WTC11 (cell line): ENCODE data around the gene SH3PXD2A.

ENCODE experiments used
- CBFB ChIP-seq: sonication (generic); formaldehyde crosslinking; IDR thresholded peaks from 2 replicates; pipeline ENCODE4 v1.8.1; 2022; ENCODE audit warnings: mild to moderate bottlenecking, low read depth, missing genetic modification reagents
- CREB1 ChIP-seq: sonication (generic); formaldehyde crosslinking; IDR thresholded peaks from 2 replicates; pipeline ENCODE4 v1.8.0; 2023; ENCODE audit warnings: mild to moderate bottlenecking, missing genetic modification reagents
- CTCF ChIP-seq: fragments of 200-600 bp; IDR thresholded peaks from 2 replicates; pipeline ENCODE4 v1.8.0; 2022; ENCODE audit warnings: antibody characterized with exemption
- ELF4 ChIP-seq: sonication (generic); formaldehyde crosslinking; IDR thresholded peaks from 2 replicates; pipeline ENCODE4 v1.8.1; 2022; ENCODE audit warnings: low read depth, mild to moderate bottlenecking, moderate library complexity, missing genetic modification reagents
- ESRRA ChIP-seq: sonication (generic); formaldehyde crosslinking; IDR thresholded peaks from 2 replicates; pipeline ENCODE4 v1.8.1; 2022; ENCODE audit warnings: mild to moderate bottlenecking, missing genetic modification reagents, borderline replicate concordance
- FOXP1 ChIP-seq: sonication (generic); formaldehyde crosslinking; IDR thresholded peaks from 2 replicates; pipeline ENCODE4 v1.8.0; 2022; ENCODE audit warnings: missing genetic modification reagents, mild to moderate bottlenecking, moderate library complexity, borderline replicate concordance
- MAX ChIP-seq: sonication (generic); formaldehyde crosslinking; IDR thresholded peaks from 2 replicates; pipeline ENCODE4 v1.8.0; 2022; ENCODE audit warnings: mild to moderate bottlenecking, missing genetic modification reagents
- ZNF121 ChIP-seq: sonication (generic); formaldehyde crosslinking; IDR thresholded peaks from 2 replicates; pipeline ENCODE4 v1.8.0; 2023; ENCODE audit warnings: missing genetic modification reagents
- ZNF532 ChIP-seq: fragments of 250-450 bp; sonication (Bioruptor Pico); IDR thresholded peaks from 2 replicates; pipeline ENCODE4 v1.9.0; 2021; ENCODE audit warnings: mild to moderate bottlenecking, borderline replicate concordance
- TF ChIP-seq, protein P1 (sequence below): fragments of 250-450 bp; sonication (Bioruptor Pico); conservative IDR thresholded peaks from 2 replicates; pipeline ENCODE4 v1.9.0; 2021; ENCODE audit warnings: mild to moderate bottlenecking
- TF ChIP-seq, protein P2 (sequence below): sonication (generic); formaldehyde crosslinking; IDR thresholded peaks from 2 replicates; pipeline ENCODE4 v1.8.0; 2023; ENCODE audit warnings: missing genetic modification reagents
- TF ChIP-seq, protein P3 (sequence below): sonication (generic); formaldehyde crosslinking; IDR thresholded peaks from 2 replicates; pipeline ENCODE4 v1.8.0; 2023; ENCODE audit warnings: missing genetic modification reagents, mild to moderate bottlenecking, borderline replicate concordance
- TF ChIP-seq, protein P4 (sequence below): fragments of 250-450 bp; sonication (Bioruptor Pico); IDR thresholded peaks from 2 replicates; pipeline ENCODE4 v1.8.0; 2021; ENCODE audit warnings: mild to moderate bottlenecking

DNA sequence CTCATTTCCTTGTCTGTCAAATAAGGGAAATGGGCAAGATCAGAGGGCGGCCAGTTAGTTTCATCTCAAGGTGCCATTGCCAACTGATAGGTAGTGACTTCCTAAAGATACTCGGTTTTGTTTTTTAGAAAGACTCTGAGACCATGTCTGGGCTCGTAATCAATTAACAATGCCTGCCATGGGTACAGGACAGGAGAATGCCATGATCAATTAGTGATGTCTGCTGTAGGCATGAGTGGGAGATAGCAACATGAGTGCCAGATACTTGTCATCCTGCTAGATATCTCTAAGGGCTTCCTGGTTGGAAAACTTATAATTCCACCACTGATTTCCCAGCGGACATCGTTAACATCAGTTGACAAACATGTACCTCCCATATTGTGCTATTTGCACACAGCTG lies 64.8 kb downstream of the SH3PXD2A start:
- no peak for TF ChIP-seq CTCF
- TF ChIP-seq FOXP1 (CRISPR knock-in tag) = no peak
- TF ChIP-seq, protein P1, sequence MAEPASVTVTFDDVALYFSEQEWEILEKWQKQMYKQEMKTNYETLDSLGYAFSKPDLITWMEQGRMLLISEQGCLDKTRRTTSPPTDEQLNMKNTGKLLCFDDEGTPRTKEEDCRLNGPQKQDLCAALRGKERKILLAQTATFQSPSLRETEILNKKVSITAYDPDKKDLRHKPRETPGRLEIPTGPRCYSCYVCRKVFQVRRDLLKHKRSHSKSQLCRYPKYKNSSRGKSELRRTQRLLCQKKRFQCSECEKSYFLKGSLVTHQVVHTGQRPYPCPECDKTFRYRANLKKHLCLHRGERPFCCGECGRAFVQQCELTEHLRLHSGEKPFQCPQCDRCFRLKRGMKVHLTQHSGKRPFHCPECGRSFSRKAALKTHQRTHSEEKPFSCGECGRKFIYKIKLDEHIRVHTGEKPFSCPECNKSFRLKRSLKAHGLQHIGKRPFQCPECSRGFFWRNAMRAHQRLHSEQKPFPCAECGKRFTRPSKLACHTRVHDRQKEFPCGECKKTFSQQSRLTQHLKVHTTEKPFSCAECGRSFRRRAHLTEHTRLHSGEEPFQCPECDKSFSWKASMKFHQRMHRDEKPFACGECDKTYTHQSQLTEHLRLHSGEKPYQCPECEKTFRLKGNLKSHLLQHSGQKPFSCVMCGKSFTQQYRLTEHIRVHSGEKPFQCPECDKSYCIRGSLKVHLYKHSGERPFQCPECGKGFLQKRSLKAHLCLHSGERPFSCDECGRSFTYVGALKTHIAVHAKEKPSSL = no peak
- TF ChIP-seq, protein P2, sequence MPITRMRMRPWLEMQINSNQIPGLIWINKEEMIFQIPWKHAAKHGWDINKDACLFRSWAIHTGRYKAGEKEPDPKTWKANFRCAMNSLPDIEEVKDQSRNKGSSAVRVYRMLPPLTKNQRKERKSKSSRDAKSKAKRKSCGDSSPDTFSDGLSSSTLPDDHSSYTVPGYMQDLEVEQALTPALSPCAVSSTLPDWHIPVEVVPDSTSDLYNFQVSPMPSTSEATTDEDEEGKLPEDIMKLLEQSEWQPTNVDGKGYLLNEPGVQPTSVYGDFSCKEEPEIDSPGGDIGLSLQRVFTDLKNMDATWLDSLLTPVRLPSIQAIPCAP = no peak
- no peak for TF ChIP-seq ZNF121 (CRISPR knock-in tag)
- no peak for TF ChIP-seq ELF4
- TF ChIP-seq, protein P3, sequence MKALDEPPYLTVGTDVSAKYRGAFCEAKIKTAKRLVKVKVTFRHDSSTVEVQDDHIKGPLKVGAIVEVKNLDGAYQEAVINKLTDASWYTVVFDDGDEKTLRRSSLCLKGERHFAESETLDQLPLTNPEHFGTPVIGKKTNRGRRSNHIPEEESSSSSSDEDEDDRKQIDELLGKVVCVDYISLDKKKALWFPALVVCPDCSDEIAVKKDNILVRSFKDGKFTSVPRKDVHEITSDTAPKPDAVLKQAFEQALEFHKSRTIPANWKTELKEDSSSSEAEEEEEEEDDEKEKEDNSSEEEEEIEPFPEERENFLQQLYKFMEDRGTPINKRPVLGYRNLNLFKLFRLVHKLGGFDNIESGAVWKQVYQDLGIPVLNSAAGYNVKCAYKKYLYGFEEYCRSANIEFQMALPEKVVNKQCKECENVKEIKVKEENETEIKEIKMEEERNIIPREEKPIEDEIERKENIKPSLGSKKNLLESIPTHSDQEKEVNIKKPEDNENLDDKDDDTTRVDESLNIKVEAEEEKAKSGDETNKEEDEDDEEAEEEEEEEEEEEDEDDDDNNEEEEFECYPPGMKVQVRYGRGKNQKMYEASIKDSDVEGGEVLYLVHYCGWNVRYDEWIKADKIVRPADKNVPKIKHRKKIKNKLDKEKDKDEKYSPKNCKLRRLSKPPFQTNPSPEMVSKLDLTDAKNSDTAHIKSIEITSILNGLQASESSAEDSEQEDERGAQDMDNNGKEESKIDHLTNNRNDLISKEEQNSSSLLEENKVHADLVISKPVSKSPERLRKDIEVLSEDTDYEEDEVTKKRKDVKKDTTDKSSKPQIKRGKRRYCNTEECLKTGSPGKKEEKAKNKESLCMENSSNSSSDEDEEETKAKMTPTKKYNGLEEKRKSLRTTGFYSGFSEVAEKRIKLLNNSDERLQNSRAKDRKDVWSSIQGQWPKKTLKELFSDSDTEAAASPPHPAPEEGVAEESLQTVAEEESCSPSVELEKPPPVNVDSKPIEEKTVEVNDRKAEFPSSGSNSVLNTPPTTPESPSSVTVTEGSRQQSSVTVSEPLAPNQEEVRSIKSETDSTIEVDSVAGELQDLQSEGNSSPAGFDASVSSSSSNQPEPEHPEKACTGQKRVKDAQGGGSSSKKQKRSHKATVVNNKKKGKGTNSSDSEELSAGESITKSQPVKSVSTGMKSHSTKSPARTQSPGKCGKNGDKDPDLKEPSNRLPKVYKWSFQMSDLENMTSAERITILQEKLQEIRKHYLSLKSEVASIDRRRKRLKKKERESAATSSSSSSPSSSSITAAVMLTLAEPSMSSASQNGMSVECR (CRISPR knock-in tag) = no peak
- TF ChIP-seq, protein P4, sequence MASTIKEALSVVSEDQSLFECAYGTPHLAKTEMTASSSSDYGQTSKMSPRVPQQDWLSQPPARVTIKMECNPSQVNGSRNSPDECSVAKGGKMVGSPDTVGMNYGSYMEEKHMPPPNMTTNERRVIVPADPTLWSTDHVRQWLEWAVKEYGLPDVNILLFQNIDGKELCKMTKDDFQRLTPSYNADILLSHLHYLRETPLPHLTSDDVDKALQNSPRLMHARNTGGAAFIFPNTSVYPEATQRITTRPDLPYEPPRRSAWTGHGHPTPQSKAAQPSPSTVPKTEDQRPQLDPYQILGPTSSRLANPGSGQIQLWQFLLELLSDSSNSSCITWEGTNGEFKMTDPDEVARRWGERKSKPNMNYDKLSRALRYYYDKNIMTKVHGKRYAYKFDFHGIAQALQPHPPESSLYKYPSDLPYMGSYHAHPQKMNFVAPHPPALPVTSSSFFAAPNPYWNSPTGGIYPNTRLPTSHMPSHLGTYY (CRISPR knock-in tag) = no peak
- no peak for TF ChIP-seq CBFB (CRISPR knock-in tag)
- no peak for TF ChIP-seq CREB1 (CRISPR knock-in tag)
- TF ChIP-seq ZNF532 (CRISPR knock-in tag) = no peak
- TF ChIP-seq ESRRA (CRISPR knock-in tag) = no peak
- no peak for TF ChIP-seq MAX (CRISPR knock-in tag)
